NCI-H2196 treated with DMSO at 0.1 percent for 48 hours (cell line): ENCODE measurements around the gene DARS1.

ENCODE experiments used
- DNase-seq: peaks from one replicate; lab custom pipeline; 2025; ENCODE audit not compliant: unreplicated experiment; lab: John Stamatoyannopoulos, UW

The DARS1 gene

GRCh38 chr2:136016427-136016826, 31.0 kb upstream of the DARS1 start:
- DNase-seq: no peak

DNA sequence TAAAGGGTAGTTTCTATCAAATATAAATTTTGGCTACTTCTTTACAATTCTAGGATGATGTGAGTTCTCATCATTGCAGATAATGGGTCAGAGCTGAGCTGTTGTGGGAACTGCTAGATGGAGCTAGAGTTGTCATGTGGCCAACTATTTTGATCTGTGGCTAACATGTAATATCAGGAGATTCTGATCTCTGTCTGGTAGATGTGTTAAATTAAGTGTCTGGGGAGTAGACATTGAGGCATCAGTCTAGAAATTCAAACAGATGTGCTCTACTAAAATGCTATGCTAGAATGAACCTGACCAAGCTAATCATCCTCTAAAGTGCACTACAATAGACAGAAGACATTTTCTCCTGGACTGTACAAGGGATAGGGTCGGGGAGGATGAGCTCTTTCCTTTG, 30.3 kb upstream of the DARS1 start:
- no peak for DNase-seq

- DNase-seq: no peak
Measured at GRCh38 chr2:136014411-136014810, 29.0 kb upstream of the DARS1 start.

DNA sequence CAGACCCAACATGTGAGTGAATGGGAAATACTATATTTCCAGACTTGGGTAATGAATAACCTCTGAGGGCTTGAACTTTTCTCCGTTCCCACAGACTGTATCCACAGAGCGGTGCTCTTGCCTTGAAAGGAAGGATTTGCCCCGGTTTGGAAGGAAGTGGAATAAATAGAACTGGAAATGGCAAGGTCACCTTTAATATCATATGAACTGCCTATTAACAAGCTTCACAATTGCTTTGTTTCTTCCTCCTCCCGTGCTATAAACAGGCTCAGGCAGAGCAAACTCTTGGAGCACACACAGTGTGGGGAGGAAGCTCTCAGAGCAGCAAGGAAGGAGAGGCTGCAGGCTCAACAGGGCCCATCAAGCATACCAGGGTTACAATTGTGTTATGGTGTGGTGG, 28.5 kb upstream of the DARS1 start:
- DNase-seq: no peak

GRCh38 chr2:136013136-136013685, 27.8 kb upstream of the DARS1 start:
- DNase-seq: no peak

- no peak for DNase-seq
Measured at GRCh38 chr2:136012315-136012714, 26.9 kb upstream of the DARS1 start.

GRCh38 chr2:136010126-136010525, 24.7 kb upstream of the DARS1 start:
- DNase-seq: no peak

DNA sequence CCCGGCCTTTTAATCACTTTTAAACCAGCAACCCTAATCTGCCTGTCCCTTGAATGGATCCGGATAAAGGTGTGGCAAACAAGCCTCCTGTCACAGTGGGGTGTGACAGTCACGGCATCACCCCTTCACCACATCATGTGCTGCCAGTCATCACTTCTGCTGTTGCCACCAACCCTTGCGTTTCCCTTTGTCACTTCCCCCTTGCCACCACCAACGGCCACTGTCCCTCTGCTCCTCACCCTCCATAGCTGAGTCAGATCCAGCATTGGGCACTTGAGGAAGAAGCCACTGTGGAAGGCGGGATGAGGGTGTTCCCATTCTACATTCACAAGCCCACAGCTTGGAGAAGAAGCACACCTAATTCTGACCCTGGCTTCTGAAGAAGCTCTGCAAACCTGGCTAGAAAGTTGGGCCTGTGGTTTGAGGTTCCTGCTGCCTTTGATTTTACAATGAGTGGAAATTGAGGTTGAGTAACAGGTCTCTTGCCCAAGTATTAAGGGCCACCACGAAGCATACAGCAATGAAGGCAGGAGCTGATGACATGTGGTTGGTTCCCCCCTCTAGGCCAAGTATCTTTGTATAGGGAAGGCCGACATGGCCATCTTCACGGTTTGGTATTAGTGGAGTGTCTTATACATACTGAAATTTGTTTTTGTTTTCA, 22.9 kb upstream of the DARS1 start:
- DNase-seq: no peak

DNA sequence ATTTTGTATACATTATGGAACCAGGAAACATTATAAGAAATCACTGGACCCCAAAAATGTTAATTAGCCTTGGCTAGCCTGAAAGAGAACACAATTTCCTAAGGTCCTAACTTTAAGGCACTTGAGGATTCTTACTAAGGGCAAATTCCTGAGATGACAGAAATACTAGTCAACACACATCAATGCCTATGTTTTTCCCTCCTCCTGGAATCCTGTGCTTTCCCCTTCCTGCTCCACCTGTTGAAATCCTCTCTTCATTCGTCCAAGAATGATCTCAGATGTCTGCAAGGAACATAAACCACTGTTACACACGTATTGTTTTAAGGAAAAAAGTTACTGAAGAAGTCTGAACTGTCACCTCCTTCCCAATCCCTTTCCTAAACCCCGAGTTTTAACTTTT, 21.2 kb upstream of the DARS1 start:
- DNase-seq: no peak

DNA sequence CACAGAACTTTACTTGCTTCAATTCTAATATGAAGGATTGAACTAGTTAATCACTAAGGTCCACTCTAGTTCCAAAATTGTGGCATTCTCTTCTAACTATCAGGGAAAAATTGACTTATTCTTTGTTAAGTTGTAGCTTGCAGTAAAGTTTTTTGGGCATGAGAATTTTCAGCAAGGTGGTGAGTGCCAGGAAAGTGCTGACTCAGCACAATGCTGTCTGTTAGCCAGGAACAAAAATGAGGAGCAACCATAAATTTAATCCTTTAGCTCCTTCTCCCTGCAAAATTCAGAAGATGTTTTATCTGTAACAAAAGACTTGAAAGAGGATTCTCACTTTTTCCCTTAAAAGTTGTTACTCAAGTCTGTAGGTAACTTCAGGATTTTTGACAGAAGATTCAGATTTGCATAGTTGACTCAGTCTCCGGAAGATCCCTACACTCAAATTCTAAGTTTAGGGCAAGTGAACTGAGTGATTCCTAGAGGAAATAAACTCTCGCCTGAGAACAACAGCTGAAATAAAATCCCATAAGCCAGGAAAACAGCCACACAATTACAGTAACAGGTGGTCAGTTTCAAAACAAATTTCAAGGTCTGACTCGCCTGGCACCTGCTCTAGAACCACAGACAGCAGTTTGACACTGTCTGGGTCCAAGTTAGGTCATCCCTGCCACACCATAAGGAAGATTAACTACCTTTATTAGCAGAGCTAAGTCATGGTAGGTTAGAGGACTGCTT, 20.2 kb upstream of the DARS1 start:
- no peak for DNase-seq

DNA sequence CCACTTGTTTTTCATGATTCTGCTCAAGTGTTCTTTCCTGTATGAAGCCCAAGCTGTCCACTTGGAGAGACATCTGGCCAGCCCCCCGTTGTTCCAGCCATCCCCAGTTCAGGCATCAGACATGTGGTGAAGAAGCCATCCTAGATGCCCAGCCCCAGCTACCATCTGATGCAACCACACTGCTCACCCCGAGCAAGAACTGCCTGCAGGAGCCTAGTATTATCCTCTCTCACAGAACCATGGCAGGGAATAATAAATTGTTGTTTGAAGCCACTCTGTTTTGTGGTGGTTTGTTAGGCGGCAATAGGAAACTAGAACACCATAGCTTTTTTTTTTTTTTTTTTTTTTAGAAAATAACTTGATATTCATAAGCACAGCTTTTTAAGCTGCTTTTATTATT, 19.5 kb upstream of the DARS1 start:
- DNase-seq: no peak

GRCh38 chr2:136001131-136001530, 15.7 kb upstream of the DARS1 start:
- no peak for DNase-seq

GRCh38 chr2:136000502-136000901, 15.1 kb upstream of the DARS1 start:
- DNase-seq: no peak

GRCh38 chr2:135999899-136000298, 14.5 kb upstream of the DARS1 start:
- no peak for DNase-seq

GRCh38 chr2:135998879-135999278, 13.5 kb upstream of the DARS1 start:
- DNase-seq: no peak

DNA sequence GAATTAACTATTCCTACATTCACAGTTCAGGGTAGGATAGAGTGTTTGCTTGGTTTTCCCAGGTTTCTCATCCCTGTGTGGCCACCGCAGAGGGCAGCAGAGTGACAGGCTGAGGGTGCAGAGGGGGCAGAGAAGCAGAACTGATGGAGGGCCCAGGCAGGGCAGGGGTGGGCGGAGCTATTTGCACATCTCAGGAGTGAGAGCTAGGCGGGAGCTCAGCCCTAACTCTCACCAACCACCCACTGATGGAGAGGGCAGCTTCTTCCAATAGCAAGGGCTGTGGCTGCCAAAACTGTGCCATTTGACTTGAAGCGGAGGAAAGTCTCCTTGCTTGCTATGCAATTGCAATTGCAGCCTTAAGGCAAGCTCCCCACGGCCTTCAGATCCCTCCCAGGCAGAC, 12.0 kb upstream of the DARS1 start:
- DNase-seq: no peak

DNA sequence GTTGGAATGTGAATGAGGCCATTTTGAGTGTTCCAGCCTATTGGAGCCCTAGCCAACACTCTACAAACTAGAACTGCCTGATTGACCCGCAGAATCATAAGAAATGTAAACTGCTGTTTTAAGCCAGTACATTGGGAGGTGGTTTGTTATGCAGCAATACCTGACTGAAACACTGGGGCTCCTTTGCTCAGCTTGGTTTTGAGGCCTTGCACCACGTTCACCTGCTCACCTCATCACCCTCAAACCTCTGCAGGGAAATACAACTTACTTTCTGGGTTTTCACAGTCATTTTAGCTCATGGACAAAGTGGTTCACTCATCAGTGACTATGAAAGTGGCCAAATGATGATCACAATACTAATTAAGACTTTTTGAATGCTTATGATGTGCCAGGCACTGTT, 10.9 kb upstream of the DARS1 start:
- DNase-seq: no peak

- no peak for DNase-seq
Measured at GRCh38 chr2:135994281-135994680, 8.9 kb upstream of the DARS1 start.

DNA sequence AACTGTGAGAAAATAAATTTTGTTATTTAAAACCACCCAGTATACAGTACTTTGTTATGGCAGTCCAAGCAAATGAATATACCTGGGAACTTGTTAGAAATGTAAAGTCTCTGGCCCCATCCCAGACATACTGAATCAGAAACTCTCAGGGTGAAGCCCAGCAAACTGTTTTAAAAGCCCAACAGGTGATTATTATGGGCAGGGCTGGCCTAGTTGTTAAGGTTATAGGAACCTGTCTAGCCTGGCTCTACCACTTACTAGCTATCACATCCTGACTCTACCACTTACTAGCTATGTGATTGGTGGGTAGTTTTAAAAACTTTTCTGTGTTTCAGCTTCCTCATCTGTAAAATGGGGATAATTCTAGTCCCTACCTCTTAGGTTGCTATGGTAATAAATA, 8.0 kb upstream of the DARS1 start:
- no peak for DNase-seq

DNA sequence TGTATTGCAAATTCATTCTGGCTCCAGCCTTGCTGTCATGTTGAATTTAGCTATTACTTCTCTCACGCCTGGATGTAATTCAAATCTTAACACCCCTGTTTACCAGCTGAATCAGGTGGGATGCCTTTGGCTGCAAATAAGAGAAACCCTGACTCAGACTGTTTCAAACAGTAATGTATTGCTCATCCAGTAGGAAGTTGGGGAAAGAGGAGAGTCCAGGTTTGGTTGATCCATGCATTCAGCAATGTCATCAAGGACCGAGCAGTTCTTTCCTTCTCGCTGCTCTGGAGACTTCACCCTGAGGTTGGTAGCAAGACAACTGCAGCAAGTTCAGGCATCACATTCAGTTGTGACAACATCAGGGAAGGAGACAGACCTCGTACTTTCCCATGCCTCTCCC, 6.4 kb upstream of the DARS1 start:
- no peak for DNase-seq

DNA sequence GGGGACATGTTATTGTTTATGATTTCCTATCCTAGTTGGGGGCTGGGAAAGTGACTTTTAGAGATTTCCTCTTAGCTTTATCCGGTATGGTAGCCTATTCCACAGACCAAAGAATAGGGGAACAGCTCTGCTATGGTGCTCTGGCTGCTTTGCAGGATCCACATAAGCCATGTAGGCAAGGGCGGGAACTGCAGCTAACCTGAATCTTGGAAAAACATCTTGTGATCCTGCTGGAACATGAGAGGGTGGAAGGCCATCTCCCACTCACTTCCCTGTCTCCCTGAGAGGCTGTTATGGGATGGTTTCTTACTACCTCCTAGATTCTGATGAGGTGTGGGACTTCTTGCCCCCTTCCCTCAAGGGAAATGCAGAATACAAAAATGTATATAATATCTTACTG, 2.0 kb upstream of the DARS1 start:
- no peak for DNase-seq

DNA sequence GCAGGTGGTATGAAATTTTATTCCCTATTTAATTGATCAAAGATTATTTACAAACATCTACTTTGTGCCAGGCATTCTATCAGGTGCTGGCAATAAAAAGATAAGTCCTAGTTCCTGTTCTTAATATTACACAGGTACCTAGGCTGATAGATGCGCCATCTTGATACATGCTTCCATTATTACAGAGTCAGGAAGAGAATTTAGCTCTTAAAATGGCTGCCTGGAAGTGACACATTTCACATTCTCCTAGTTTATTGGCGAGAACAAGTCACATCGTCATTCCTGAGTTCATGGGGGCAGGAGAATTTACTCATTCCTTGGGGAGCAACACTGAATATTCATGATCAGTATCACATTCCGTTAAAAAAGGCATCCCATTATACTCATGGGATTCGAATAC, 1.1 kb upstream of the DARS1 start:
- no peak for DNase-seq
